Muscle layer of colon (tissue), 2 donors: ENCODE data around the gene ANKS1A.
"Not testable (repeated sequence)": the region's sequence is repeated elsewhere in the genome, so short reads cannot be mapped to it uniquely, and the experiment has no call there.

Source experiments
- H3K27ac ChIP-seq: one replicate; pipeline ENCODE4 v1.7.0; 2013; ENCODE audit warnings: low read depth, mild to moderate bottlenecking, low read length, moderate library complexity
- H3K27me3 ChIP-seq, 2 donors: one replicate each; pipeline ENCODE4 v1.7.0; 2013; ENCODE audit warnings: low read length in 2 of 2, mild to moderate bottlenecking in 2 of 2; ENCODE audit not compliant: insufficient read depth in 2 of 2, control insufficient read depth in 1 of 2
- H3K36me3 ChIP-seq: one replicate; pipeline ENCODE4 v1.7.0; 2013; ENCODE audit warnings: mild to moderate bottlenecking, low read length; ENCODE audit not compliant: insufficient read depth
- H3K4me1 ChIP-seq: one replicate; pipeline ENCODE4 v1.7.0; 2013; ENCODE audit warnings: mild to moderate bottlenecking, low read length; ENCODE audit not compliant: insufficient read depth
- H3K4me3 ChIP-seq, 2 donors: one replicate each; pipeline ENCODE4 v1.7.0; 2013; ENCODE audit warnings: low read length in 2 of 2, low read depth in 1 of 2, mild to moderate bottlenecking in 1 of 2, moderate library complexity in 1 of 2
- H3K9ac ChIP-seq: one replicate; pipeline ENCODE4 v1.7.0; 2013; ENCODE audit warnings: low read length
- H3K9me3 ChIP-seq: one replicate; pipeline ENCODE4 v1.7.0; 2013; ENCODE audit warnings: mild to moderate bottlenecking, low read length
- donor health status: abdominal sarcoma.
- donor health status: Adenocarcinoma of cecum.

Gene ANKS1A

GRCh38 chr6:35093118-35093445 lies 204.0 kb downstream of the ANKS1A start:
- no peak overlapping the region for H3K27ac ChIP-seq
- no peaks in the 10 kb centered on the region for H3K9me3 ChIP-seq
- H3K27me3 ChIP-seq, result no peaks in the 10 kb centered on the region
- H3K9ac ChIP-seq, result no peak overlapping the region
- no peak overlapping the region for H3K4me3 ChIP-seq
- H3K4me1 ChIP-seq, result peaks cover 82% of the 10 kb centered on the region
- peaks cover 17% of the 10 kb centered on the region for H3K36me3 ChIP-seq

DNA sequence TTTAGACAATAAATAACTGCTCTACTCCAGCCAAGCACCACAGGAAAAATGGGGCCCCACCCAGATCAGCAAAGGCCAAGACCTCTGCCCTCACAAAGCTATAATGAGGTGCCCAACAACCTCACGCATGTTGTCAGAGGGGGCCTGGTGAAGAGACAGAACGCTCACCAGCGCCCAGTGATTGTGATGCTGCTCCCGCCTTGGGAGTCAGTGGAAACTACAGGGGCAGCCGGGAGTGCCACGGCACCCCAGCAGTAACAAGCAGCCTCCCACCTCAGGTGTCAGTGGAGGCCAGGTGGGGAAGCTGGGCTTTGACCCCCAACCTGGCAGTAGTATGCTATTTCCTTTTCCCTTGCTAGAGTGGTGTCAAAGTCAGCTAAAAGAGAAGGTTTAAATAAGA lies 204.7 kb downstream of the ANKS1A start:
- Histone ChIP-seq H3K4me1 (peaks cover 75% of the 10 kb centered on the region), H3K9ac (no peak overlapping the region), H3K9me3 (no peaks in the 10 kb centered on the region), H3K4me3 (no peak overlapping the region), H3K27me3 (no peaks in the 10 kb centered on the region), H3K27ac (no peak overlapping the region), H3K36me3 (peaks cover 10% of the 10 kb centered on the region)

- no peak overlapping the region for H3K4me3 ChIP-seq
- H3K27me3 ChIP-seq, result no peaks in the 10 kb centered on the region
- H3K9me3 ChIP-seq, result no peaks in the 10 kb centered on the region
- H3K27ac ChIP-seq, result no peak overlapping the region
- peaks cover 71% of the 10 kb centered on the region for H3K4me1 ChIP-seq
- no peak overlapping the region for H3K9ac ChIP-seq
- peaks cover 6% of the 10 kb centered on the region for H3K36me3 ChIP-seq
Observed at GRCh38 chr6:35094183-35094582, 205.1 kb downstream of the ANKS1A start.

DNA sequence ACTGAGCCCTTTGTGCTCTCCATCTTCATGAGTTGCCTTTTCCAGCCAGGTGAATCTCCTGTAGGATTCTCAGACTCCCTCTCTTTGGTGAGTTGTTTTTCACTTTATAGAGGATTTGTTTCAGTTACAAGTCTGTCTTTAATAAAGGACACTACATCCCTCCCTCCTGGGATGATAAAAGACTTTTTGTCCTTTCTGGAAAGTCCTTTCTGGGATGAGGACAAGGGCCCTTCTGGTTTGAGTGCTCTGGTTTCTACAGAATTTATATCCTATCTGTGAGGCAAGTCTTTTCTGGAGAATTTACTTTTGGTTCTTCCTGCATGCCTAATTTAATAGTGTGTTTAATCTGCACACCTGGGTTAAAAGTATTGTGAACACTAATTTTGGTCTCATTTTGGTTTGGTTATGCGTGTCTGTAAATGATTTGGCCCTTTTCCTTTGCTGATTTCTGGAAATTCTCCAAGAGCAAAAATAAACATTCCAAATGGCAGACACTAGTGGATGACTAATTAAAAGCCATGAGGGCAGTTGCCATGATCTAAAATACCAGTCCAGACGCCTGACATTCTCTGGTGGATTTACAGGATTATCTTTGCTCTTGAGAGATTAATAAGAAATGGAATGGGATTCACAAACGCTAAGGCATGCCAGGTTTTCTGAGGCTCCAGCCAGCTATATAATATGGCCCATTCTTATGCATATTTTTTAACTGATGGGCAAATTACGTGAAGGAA lies 207.2 kb downstream of the ANKS1A start:
- H3K4me1 ChIP-seq, result peaks cover 50% of the 10 kb centered on the region
- no peaks in the 10 kb centered on the region for H3K27me3 ChIP-seq
- H3K9ac ChIP-seq, result no peak overlapping the region
- H3K36me3 ChIP-seq, result no peaks in the 10 kb centered on the region
- no peaks in the 10 kb centered on the region for H3K9me3 ChIP-seq
- peak overlapping the region; percentile 68 for H3K27ac ChIP-seq
- no peak overlapping the region for H3K4me3 ChIP-seq

DNA sequence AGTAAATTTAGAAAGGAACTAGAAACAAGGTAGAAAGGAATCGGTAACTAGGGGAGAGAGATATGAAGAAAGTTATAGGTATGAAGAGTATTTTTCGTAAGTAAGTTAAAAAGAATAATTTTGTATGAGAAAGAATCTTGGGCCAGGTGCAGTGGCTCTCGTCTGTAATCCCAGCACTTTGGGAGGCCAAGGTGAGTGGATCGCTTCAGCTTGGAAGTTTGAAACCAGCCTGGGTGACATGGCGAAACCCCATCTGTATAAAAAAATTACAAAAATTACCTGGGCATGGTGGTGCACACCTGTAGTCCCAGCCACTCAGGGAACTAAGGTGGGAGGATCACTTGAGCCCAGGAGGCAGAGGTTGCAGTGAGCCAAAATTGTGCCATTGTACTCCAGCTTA lies 210.1 kb downstream of the ANKS1A start:
- H3K27ac ChIP-seq, result no peak overlapping the region
- H3K36me3 ChIP-seq, result no peaks in the 10 kb centered on the region
- no peaks in the 10 kb centered on the region for H3K27me3 ChIP-seq
- H3K4me3 ChIP-seq, result no peak overlapping the region
- H3K9ac ChIP-seq, result no peak overlapping the region
- no peaks in the 10 kb centered on the region for H3K9me3 ChIP-seq
- H3K4me1 ChIP-seq, result peaks cover 25% of the 10 kb centered on the region

- no peaks in the 10 kb centered on the region for H3K27me3 ChIP-seq
- no peaks in the 10 kb centered on the region for H3K36me3 ChIP-seq
- no peaks in the 10 kb centered on the region for H3K9me3 ChIP-seq
- no peak overlapping the region for H3K27ac ChIP-seq
- no peaks in the 10 kb centered on the region for H3K4me1 ChIP-seq
- H3K9ac ChIP-seq, result no peak overlapping the region
- no peak overlapping the region for H3K4me3 ChIP-seq
Observed at GRCh38 chr6:35105078-35105477, 216.0 kb downstream of the ANKS1A start.

DNA sequence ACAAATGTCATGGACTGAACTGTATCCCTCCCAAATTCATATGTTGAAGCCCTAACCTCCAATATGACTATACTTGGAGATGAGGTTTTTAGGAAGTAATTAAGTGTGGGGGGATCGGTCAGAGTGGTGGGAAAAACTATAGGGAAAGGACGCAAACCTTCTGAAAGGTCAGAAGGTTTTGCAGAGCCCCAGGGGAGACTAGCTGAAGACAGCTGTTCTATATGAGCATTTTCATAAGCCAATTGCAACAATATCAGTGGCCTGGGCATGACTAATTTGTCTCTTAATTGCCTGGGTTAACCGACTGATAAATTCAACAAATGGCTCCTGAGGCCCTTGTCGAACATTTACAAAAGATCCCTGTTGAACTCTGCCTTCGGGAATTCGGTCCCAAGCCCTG lies 217.0 kb downstream of the ANKS1A start:
- H3K36me3 ChIP-seq, H3K4me1 ChIP-seq, H3K9ac ChIP-seq, H3K4me3 ChIP-seq, H3K27ac ChIP-seq, H3K27me3 ChIP-seq, H3K9me3 ChIP-seq: not testable (repeated sequence)

DNA sequence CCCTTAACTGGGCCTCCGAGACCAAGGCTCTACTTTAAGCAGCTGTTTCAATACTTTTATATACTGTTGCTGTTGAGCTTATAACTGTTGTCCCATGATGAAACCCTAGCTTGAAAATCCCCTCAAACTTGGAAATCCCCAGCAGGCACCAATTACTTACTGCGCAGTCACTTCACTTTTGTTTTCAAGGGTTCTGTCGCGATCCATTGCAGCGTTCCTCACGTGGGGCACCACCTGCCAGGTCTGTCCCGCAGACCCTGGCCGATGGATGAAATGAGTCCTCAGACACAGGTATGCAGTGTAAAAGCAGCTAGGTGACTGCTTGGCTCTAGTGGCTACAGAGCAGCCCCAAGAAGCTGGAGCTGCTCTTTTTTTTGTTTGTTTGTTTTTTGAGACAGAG lies 218.2 kb downstream of the ANKS1A start:
- not testable (repeated sequence) for H3K27me3 ChIP-seq

GRCh38 chr6:35107761-35108160 lies 218.7 kb downstream of the ANKS1A start:
- H3K27ac ChIP-seq, H3K4me1 ChIP-seq, H3K27me3 ChIP-seq, H3K36me3 ChIP-seq, H3K9me3 ChIP-seq, H3K9ac ChIP-seq, H3K4me3 ChIP-seq: not testable (repeated sequence)

More for the DNA sequence above, 218.2 kb downstream of the ANKS1A start:
- not testable (repeated sequence) for H3K4me3 ChIP-seq, H3K4me1 ChIP-seq, H3K9me3 ChIP-seq, H3K27ac ChIP-seq, H3K9ac ChIP-seq, H3K36me3 ChIP-seq

DNA sequence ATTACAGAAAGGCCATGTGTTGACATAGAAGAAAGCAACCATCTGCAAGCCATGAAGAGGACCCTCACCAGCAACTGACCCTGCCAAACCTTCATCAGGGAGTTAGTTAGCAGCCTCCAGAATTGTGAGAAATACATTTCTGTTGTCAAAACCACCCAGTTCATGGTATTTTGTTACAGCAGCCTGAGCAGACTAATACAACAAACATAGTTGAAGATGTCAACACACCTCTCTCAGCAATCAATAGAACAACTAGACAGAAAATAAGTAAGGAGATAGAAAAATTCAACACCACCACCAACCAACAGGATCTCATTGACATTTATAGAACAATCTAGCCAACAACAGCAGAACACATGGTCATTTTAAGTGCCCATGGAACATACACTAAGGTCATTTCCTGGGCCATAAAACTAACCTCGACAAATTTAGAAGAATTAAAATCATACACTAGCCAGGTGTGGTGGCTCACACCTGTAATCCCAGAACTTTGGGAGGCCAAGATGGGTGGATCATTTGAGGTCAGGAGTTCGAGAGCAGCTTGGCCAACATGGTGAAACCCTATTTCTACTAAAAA lies 219.3 kb downstream of the ANKS1A start:
- Histone ChIP-seq H3K4me1 (no peaks in the 10 kb centered on the region), H3K9me3 (no peaks in the 10 kb centered on the region), H3K36me3 (no peaks in the 10 kb centered on the region), H3K4me3 (no peak overlapping the region), H3K27ac (no peak overlapping the region), H3K9ac (no peak overlapping the region), H3K27me3 (no peaks in the 10 kb centered on the region)

DNA sequence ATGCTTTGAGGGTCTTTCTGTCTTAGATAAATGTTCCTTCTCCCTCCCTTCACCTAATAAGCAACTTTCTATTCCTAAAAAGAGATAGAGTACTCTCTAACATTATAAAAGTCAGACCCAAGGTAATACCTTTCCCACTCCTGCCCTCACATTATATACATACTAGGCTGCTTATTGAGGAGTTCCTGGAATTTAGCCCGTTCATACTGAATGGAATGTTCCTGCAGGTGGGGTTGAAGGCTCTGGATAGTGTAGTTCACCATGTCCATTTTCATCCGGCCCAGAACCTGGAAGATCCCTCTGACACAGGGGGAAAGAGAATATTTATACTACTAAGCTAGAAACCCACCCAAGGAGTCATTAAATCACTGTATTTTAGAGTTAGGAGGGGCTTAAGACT lies 231.7 kb downstream of the ANKS1A start:
- H3K27me3 ChIP-seq, result no peaks in the 10 kb centered on the region
- H3K4me3 ChIP-seq, result no peak overlapping the region
- no peaks in the 10 kb centered on the region for H3K36me3 ChIP-seq
- H3K9ac ChIP-seq, result no peak overlapping the region
- H3K9me3 ChIP-seq, result no peaks in the 10 kb centered on the region
- H3K27ac ChIP-seq, result no peak overlapping the region
- H3K4me1 ChIP-seq, result no peaks in the 10 kb centered on the region

DNA sequence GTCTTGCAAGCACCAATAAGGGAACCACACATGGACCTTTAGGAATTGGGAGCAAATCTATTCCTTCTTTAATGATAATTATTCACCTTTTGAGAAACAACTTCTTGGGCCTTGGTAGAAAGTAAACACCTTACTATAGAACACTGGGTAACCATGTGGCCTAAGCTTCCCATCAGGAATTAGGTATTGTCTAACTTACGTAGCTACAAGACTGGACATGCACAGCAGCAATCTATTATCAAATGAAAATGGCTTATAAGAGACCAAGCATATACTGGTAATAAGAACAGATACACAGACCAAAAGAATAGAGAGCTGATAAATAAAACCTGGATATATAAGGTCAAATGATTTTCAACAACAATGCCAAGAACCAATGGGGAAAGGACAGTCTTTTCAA lies 235.3 kb downstream of the ANKS1A start:
- no peaks in the 10 kb centered on the region for H3K36me3 ChIP-seq
- H3K27me3 ChIP-seq, result no peaks in the 10 kb centered on the region
- no peak overlapping the region for H3K4me3 ChIP-seq
- no peaks in the 10 kb centered on the region for H3K9me3 ChIP-seq
- no peak overlapping the region for H3K9ac ChIP-seq
- H3K4me1 ChIP-seq, result no peaks in the 10 kb centered on the region
- no peak overlapping the region for H3K27ac ChIP-seq
